K562 (cell line): Measurements from ENCODE around the gene PRF1. TPM values are rescaled to one million over a fixed set of nuclear protein-coding genes. Genes with fewer than 3 reads are reported as not detected.
A peak's percentile ranks its signal among the peaks of the same experiment; 100 is the strongest.

ENCODE experiments used
- ATAC-seq: fragments of 200-7000 bp; cut with Tn5 transposase; 3 replicates; pipeline ENCODE4 v1.9.1; 2020; ENCODE audit warnings: moderate library complexity
- BruUV-seq: library from RNA; stranded (reverse); fragments of 400-500 nt; replicated peaks from 2 replicates; lab custom pipeline; 2021; lab: Mats Ljungman, UMichigan
- CTCF ChIA-PET: fragments of 300-600 bp; formaldehyde crosslinking; extraction: SDS; loops from one replicate; lab custom pipeline; 2021; ENCODE audit warnings: low intra/inter-chr PET ratio; lab: Yijun Ruan, JAX
- POLR2A ChIA-PET: fragments of 300-600, 350-650 bp; sonication (Branson Sonifier 250); formaldehyde crosslinking; extraction: SDS; loops from one replicate; lab custom pipeline; 2021; ENCODE audit warnings: antibody characterized with exemption, inconsistent platforms; lab: Yijun Ruan, JAX
- DNase-seq, 4 experiments: peaks; one replicate each; pipeline versions ENCODE4 v3.0.0 to v3.0.0-alpha.2; 2011 to 2018; ENCODE audit warnings: low spot score in 3 of 4, mixed read lengths in 3 of 4; ENCODE audit errors: extremely low read depth in 1 of 4
- FAIRE-seq: peaks from 2 replicates; lab custom pipeline; 2011; peaks lifted over from hg19 to GRCh38; lab: Jason Lieb, UNC
- H2AFZ ChIP-seq: 2 replicates; pipeline ENCODE4 v1.6.0; 2011; ENCODE audit warnings: low read depth, low read length, control low read depth, inconsistent platforms
- H3K27ac ChIP-seq: fragments of 200-600 bp; 3 replicates; pipeline ENCODE4 v1.8.0; 2011; ENCODE audit warnings: low read depth, mild to moderate bottlenecking, control low read depth, inconsistent platforms, low read length, moderate library complexity, mixed read lengths; ENCODE audit errors: extremely low read depth
- H3K27me3 ChIP-seq, 2 experiments: fragments of 300-600 bp in 1 of 2; 2 replicates in 1 of 2; 3 replicates in 1 of 2; pipeline versions ENCODE4 v1.6.0 to v1.8.0; 2011; ENCODE audit warnings: inconsistent platforms in 2 of 2, low read length in 2 of 2, mild to moderate bottlenecking in 1 of 2, mixed read lengths in 1 of 2, moderate library complexity in 1 of 2; ENCODE audit not compliant: control insufficient read depth in 2 of 2, insufficient read depth in 2 of 2
- H3K36me3 ChIP-seq: fragments of 300-600 bp; 3 replicates; pipeline ENCODE4 v1.8.0; 2011; ENCODE audit warnings: mild to moderate bottlenecking, low read length, inconsistent platforms; ENCODE audit not compliant: control insufficient read depth, insufficient read depth
- H3K4me1 ChIP-seq, 2 experiments: fragments of 200-600 bp in 1 of 2; replicated peaks in 1 of 2; 2 replicates in 1 of 2; 3 replicates in 1 of 2; pipeline versions ENCODE4 v1.5.1 to v1.8.0; 2011; ENCODE audit warnings: inconsistent platforms in 2 of 2, low read length in 2 of 2, mild to moderate bottlenecking in 1 of 2, mixed read lengths in 1 of 2, moderate library complexity in 1 of 2; ENCODE audit not compliant: control insufficient read depth in 2 of 2, insufficient read depth in 2 of 2
- H3K4me2 ChIP-seq: 2 replicates; pipeline ENCODE4 v1.6.1; 2011; ENCODE audit warnings: low read length, control low read depth, inconsistent platforms, mixed read lengths; ENCODE audit not compliant: insufficient read depth
- H3K4me3 ChIP-seq: fragments of 200-600 bp; sonication (generic), shearing (Covaris generic); 2 replicates; pipeline ENCODE4 v1.5.1; 2016; ENCODE audit warnings: control low read depth, inconsistent platforms
- H3K79me2 ChIP-seq: fragments of 200-600 bp; 3 replicates; pipeline ENCODE4 v1.8.0; 2011; ENCODE audit warnings: low read length, inconsistent platforms; ENCODE audit not compliant: control insufficient read depth, insufficient read depth
- H3K9ac ChIP-seq, 2 experiments: 2 replicates each; pipeline versions ENCODE4 v1.6.0 to v1.6.1; 2011; ENCODE audit warnings: low read depth in 2 of 2, low read length in 2 of 2, control low read depth in 1 of 2, inconsistent platforms in 1 of 2, mild to moderate bottlenecking in 1 of 2, mixed read lengths in 1 of 2; ENCODE audit not compliant: insufficient read depth in 1 of 2
- H3K9me1 ChIP-seq: one replicate; pipeline ENCODE4 v1.6.0; 2011; ENCODE audit warnings: inconsistent platforms, mild to moderate bottlenecking, low read length, moderate library complexity; ENCODE audit not compliant: control insufficient read depth, insufficient read depth
- H3K9me3 ChIP-seq: replicated peaks from 2 replicates; pipeline ENCODE4 v1.5.1; 2011; ENCODE audit warnings: low read depth, low read length, inconsistent platforms; ENCODE audit not compliant: control insufficient read depth, insufficient read depth
- H4K20me1 ChIP-seq: replicated peaks from 2 replicates; pipeline ENCODE4 v1.6.1; 2011; ENCODE audit warnings: low read length, inconsistent platforms, mixed read lengths; ENCODE audit not compliant: control insufficient read depth, insufficient read depth
- E2F1 ChIP-seq: sonication (generic); formaldehyde crosslinking; IDR thresholded peaks from 2 replicates; pipeline ENCODE4 v1.8.1; 2023; ENCODE audit warnings: mild to moderate bottlenecking, missing genetic modification reagents, moderate library complexity
- MIER1 ChIP-seq: fragments of 450-650 bp; IDR thresholded peaks from 2 replicates; pipeline ENCODE4 v1.6.1; 2016; ENCODE audit warnings: antibody characterized with exemption, mild to moderate bottlenecking, low read depth
- SNIP1 ChIP-seq: fragments of 450-650 bp; IDR thresholded peaks from 2 replicates; pipeline ENCODE4 v1.7.1; 2017; ENCODE audit warnings: low read depth, mild to moderate bottlenecking
- TCFL5 ChIP-seq: fragments of 250-450 bp; sonication (Bioruptor Pico); conservative IDR thresholded peaks from 2 replicates; pipeline ENCODE4 v1.6.1; 2021; ENCODE audit warnings: mild to moderate bottlenecking, moderate library complexity, matching md5 sums
- USF2 ChIP-seq: sonication (generic); formaldehyde crosslinking; IDR thresholded peaks from 2 replicates; pipeline ENCODE4 v1.5.0; 2020; ENCODE audit warnings: missing genetic modification reagents
- ZBTB33 ChIP-seq: sonication (generic); formaldehyde crosslinking; IDR thresholded peaks from 2 replicates; pipeline ENCODE4 v1.8.1; 2023; ENCODE audit warnings: mild to moderate bottlenecking, missing genetic modification reagents
- ZBTB43 ChIP-seq: sonication (generic); formaldehyde crosslinking; IDR thresholded peaks from 2 replicates; pipeline ENCODE4 v1.8.0; 2023; ENCODE audit warnings: mild to moderate bottlenecking, missing genetic modification reagents
- ZKSCAN3 ChIP-seq: fragments of 250-450 bp; sonication (Bioruptor Pico); IDR thresholded peaks from 2 replicates; pipeline ENCODE4 v1.4.0; 2020
- ZNF165 ChIP-seq: fragments of 250-450 bp; sonication (Bioruptor Pico); IDR thresholded peaks from 2 replicates; pipeline ENCODE4 v1.4.0; 2020; ENCODE audit warnings: borderline replicate concordance
- WGBS: fragments of 100-300 bp; shearing (Covaris generic); methylation state at CpG from one replicate; pipeline ENCODE4 v1.1.6; 2016; ENCODE audit warnings: low coverage, mixed read lengths; ENCODE audit not compliant: insufficient coverage; ENCODE audit errors: missing lambda C conversion rate; 5-methylcytosine and 5-hydroxymethylcytosine counted together
- in situ Hi-C: fragments of 300-500 bp; cut with MboI; formaldehyde crosslinking; loops from 4 replicates; pipeline ENCODE4 v1.15.0; 2018; ENCODE audit warnings: inconsistent platforms, mixed read lengths
- intact Hi-C: fragments of 100-400 bp; cut with micrococcal nuclease; formaldehyde crosslinking; loops from 2 replicates; pipeline ENCODE4 v1.14.2; 2022
- polyA plus RNA-seq, 8 experiments: library from polyadenylated mRNA; depleted of rRNA in 4 of 8; stranded (reverse) in 5 of 8; unstranded in 3 of 8; fragments of >200 nt; fragmentation: Nextera tagmentation in 2 of 8; fragmentation: Illumina TruSeq in 1 of 8; extraction: Ambion mirVana in 2 of 8; extraction: Trizol in 1 of 8; gene quantifications; 2 replicates each; pipeline versions ENCODE4 v1.2.1 to v1.2.3, GENCODE V29; 2011 to 2014; ENCODE audit warnings: inconsistent platforms in 1 of 8, missing spikeins in 1 of 8
- total RNA-seq, 7 experiments: library from RNA; depleted of rRNA in 6 of 7; stranded (reverse); fragments of >200 nt in 6 of 7; fragmentation: Illumina TruSeq in 2 of 7; extraction: Trizol in 2 of 7; gene quantifications; 2 replicates each; pipeline versions ENCODE4 v1.2.1 to v1.2.3, GENCODE V29; 2011 to 2021; ENCODE audit warnings: low replicate concordance in 1 of 7

PRF1 gene
- total and polyA plus RNA-seq, 9 of the 15 experiments (the other 6 are each of a cell fraction or from before 2014, with no cell fraction given): 3.8 to 8.6 (median 6.3) TPM

DNA sequence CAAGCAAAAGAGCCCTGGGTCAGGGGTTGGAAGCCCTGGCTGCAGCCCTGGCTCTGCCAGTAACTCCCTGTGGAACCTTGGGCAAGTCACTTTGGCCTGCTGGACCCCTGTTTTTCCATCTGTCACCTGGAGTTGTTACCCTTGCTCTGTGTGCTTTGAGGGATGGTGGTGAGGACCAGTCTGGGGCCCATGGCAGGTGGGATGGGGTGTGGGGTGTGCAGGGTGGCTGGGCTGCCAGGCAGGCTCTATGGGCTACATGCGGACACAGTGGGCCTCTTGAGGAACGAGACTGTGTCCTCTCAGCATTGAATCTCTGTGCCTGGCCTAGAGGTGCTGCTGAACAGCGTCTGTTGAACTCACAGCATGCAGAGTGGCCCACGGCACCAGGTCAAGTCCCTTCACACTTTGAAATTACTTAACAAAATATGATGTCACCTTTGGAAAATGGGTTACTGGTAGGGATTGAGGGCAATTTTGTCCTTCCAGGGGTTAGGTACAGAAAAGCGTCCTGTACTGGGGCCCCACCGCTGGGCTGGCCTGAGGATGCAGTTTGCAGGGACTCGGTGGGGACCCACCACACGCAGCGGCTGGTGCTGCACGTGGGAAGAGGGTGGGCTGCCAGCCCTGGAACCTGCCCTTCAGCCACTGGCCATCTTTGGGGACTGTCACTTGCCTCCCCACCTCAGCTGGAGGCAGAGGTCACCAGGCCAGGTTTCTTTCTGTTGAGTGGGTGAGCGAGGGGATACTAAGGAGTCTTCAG lies 45.3 kb downstream of the PRF1 start (continued):
- TF ChIP-seq USF2: no peak
- no peak for TF ChIP-seq E2F1 (CRISPR knock-in tag)
- TF ChIP-seq MIER1: no peak

DNA sequence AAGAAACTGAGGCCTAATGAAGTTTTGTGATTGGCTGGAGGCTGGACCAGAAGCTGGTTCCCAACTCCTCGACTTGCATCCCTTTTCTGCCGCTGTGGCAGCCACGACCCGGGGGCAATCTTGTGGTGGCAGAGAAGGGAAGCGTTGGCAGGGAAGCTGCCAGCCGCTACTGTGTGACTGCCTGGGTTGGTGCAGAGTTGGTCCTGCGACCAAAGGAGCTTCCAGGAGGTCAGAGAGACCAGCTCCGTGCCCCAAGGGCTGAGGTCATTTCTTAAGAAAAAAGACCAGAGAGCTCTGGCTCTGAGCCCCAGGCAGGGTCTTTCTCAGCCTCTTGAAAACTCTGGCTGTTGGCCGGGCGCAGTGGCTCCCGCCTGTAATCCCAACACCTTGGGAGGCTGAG lies 47.2 kb downstream of the PRF1 start:
- no peak for FAIRE-seq

More for the DNA sequence above, 47.2 kb downstream of the PRF1 start:
- H3K4me1 ChIP-seq: peaks cover 28 to 37% of the 10 kb centered on the region in 2 experiments
- DNase-seq: no peak
- ChIA-PET CTCF (interaction anchor here (0.5 kb wide), 1 partner anchor 343 kb away, joined by 4 read pairs; no protein-coding TSS in a partner anchor), POLR2A (no interaction called here)
- H3K79me2 ChIP-seq: no peaks in the 10 kb centered on the region
- no peak overlapping the region for H2AFZ ChIP-seq
- H3K27ac ChIP-seq: no peak overlapping the region
- in situ Hi-C loops: no loop called here
- no peak for ATAC-seq
- H3K9me3 ChIP-seq: no peaks in the 10 kb centered on the region
- H3K27me3 ChIP-seq: no peaks in the 10 kb centered on the region
- BruUV-seq: no TSS peak
- H3K4me3 ChIP-seq: no peak overlapping the region
- H4K20me1 ChIP-seq: no peaks in the 10 kb centered on the region
- H3K9me1 ChIP-seq: no peaks in the 10 kb centered on the region
- intact Hi-C loops: no loop called here
- no peak for TF ChIP-seq ZNF165 (CRISPR knock-in tag)
- no peak for TF ChIP-seq SNIP1
- TF ChIP-seq ZKSCAN3: no peak
- TF ChIP-seq ZBTB33 (CRISPR knock-in tag): peak; percentile 37; the same call in 1 of the 2 replicates
- no peak for TF ChIP-seq ZBTB43
- no peak for TF ChIP-seq TCFL5 (CRISPR knock-in tag)
- H3K9ac ChIP-seq: no peak overlapping the region; a peak in 1 of 4 replicates
- H3K4me2 ChIP-seq: no peak overlapping the region
- H3K36me3 ChIP-seq: no peaks in the 10 kb centered on the region
- 59% methylated on average over 7 of the region's 11 CpGs for WGBS
